HG03060 (cell line): ENCODE measurements around the gene SPAG8.
A peak's percentile ranks its signal among the peaks of the same experiment; 100 is the strongest.

Experiments used
- ATAC-seq: cut with Tn5 transposase; IDR thresholded peaks from one replicate; pipeline ENCODE4 v1.9.1; 2021; ENCODE audit warnings: low read depth, moderate number of reproducible peaks; ENCODE audit not compliant: unreplicated experiment

The SPAG8 gene

GRCh38 chr9:35840881-35841644, 29.0 kb upstream of the SPAG8 start:
- ATAC-seq, result no peak

- no peak for ATAC-seq
Measured at GRCh38 chr9:35839926-35840325, 27.9 kb upstream of the SPAG8 start.

- no peak for ATAC-seq
Measured at GRCh38 chr9:35836595-35836994, 24.5 kb upstream of the SPAG8 start.

GRCh38 chr9:35835766-35836165, 23.7 kb upstream of the SPAG8 start:
- no peak for ATAC-seq

- no peak for ATAC-seq
Measured at GRCh38 chr9:35835216-35835632, 23.2 kb upstream of the SPAG8 start.

- no peak for ATAC-seq
Measured at GRCh38 chr9:35834260-35835215, 22.5 kb upstream of the SPAG8 start.

- ATAC-seq, result no peak
Measured at GRCh38 chr9:35832814-35833213, 20.8 kb upstream of the SPAG8 start.

- no peak for ATAC-seq
Measured at GRCh38 chr9:35831040-35831439, 19.0 kb upstream of the SPAG8 start.

GRCh38 chr9:35829764-35830096, 17.7 kb upstream of the SPAG8 start:
- ATAC-seq, result no peak

- ATAC-seq, result peak; percentile 38
Measured at GRCh38 chr9:35829084-35829763, 17.2 kb upstream of the SPAG8 start, which contains the start of gene TMEM8B. TMEM8B (plus strand) TSS chr9:35829228; CDS start chr9:35829448, 220 bp downstream.

GRCh38 chr9:35828716-35829083, 16.6 kb upstream of the SPAG8 start, which contains the start of gene FAM221B:
FAM221B (minus strand) TSS chr9:35828732; CDS start chr9:35826161, 2,571 bp downstream.
- no peak for ATAC-seq

GRCh38 chr9:35827486-35827885, 15.4 kb upstream of the SPAG8 start:
- ATAC-seq, result no peak

- no peak for ATAC-seq
Measured at GRCh38 chr9:35826071-35826701, 14.1 kb upstream of the SPAG8 start.

GRCh38 chr9:35822926-35823325, 10.9 kb upstream of the SPAG8 start:
- no peak for ATAC-seq

GRCh38 chr9:35820076-35820475, 8.0 kb upstream of the SPAG8 start:
- ATAC-seq, result no peak

GRCh38 chr9:35818341-35818740, 6.3 kb upstream of the SPAG8 start:
- ATAC-seq, result no peak

GRCh38 chr9:35816708-35817107, 4.6 kb upstream of the SPAG8 start:
- no peak for ATAC-seq

- peak; percentile 46 for ATAC-seq
Measured at GRCh38 chr9:35814841-35815543, 2.9 kb upstream of the SPAG8 start, which contains the start of gene HINT2. HINT2 (minus strand) TSS chr9:35815042; CDS start chr9:35814979, 63 bp downstream.

- peak; percentile 9 for ATAC-seq
Measured at GRCh38 chr9:35814106-35814840, 2.2 kb upstream of the SPAG8 start.
